Dedifferentiated amniotic fluid mesenchymal stem cell (primary cell): ENCODE data around the gene FAM83B.

Source experiments
- DNase-seq: peaks from one replicate; pipeline ENCODE4 v3.0.0-alpha.2; 2016; ENCODE audit errors: extremely low spot score

The FAM83B gene

DNA sequence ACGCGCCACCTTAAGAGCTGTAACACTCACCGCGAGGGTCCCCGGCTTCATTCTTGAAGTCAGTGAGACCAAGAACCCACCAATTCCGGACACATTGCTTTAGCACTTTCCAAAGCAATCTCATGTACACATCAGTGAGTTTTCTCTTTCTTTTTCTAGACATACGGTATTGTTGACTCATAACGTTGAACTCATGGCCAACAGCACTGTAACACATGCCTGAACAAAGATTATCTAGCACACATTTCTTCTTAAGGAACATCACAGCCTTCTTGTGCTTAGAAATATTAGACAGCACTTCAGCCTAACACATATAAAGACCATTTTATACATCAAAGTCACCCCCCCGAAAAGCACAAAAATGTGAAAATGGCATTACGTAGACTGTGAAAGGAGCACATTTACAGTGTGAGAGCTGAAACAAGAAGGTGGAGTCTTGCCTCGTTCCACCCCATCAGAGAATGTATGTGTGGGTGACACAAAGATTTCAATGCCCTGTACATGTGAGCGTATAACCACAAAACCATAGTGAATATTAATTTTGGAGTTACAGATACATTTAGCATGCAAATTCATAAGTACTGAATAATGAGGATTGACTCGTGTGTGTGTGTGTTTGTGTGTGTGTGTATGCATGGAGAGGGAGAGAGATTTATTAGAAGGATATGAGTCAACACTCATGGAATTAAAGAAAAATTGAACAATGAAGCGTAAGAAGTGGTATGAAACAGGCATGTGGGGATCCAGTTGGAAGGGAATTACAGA lies 134.1 kb downstream of the FAM83B start:
- DNase-seq: peak; percentile 84

GRCh38 chr6:54981276-54981609 lies 134.7 kb downstream of the FAM83B start:
- DNase-seq: no peak

DNA sequence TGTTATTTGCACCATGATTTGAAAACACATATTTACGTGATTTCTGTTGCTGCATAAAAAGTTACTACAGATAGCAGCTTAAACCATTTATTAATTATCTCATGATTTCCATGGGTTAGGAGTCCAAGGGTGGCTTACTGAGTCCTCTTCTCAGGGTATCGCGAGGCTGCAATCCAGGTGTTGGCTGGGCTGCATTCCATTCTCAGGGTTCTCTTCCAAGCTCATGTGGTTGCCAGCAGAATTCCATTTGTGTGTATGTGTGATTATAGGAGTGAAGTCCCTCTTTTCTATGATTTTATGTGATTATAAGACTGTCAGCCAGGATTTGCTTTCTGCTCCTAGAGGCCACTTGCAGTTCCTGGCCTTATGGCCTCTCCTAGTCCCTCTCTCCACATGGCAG lies 135.1 kb downstream of the FAM83B start:
- peak; percentile 20 for DNase-seq

DNA sequence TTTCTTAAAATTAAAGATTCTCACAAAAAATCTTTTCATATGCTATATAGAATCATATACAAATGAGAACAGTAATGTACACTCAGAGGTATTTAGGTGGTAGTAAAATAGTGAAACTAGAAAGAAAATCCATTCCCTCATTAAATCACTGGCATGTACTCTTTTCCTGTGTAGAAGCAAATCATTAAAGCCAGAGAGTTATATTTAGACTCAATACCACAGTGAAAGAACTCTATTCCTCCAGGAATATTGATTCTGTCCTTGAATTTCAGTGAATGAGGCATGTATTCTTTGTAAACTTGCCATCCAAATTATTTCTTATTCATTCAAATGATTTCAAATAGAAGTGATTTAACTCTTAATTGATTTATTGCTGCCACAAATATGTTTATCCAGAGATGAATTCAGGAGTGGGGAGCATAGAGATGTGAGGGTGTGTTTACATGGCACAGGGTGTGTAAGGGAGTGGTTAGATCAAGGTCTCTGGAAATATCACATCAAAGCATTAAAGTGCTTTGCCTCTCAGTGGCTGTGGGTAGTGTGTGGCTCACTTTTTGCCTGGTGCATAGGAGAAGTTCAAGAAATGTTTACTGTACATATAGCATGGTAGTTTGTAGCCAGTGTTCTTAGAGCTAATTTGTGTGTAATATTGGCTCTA lies 141.2 kb downstream of the FAM83B start:
- no peak for DNase-seq

GRCh38 chr6:54988576-54988975 lies 142.0 kb downstream of the FAM83B start:
- no peak for DNase-seq

- DNase-seq: no peak
These were observed 143.4 kb downstream of the FAM83B start for GRCh38 chr6:54990001-54990400.
